Mucosa of descending colon (tissue), 3 donors: ENCODE data around the gene WRNIP1. TPM values are rescaled to one million over a fixed set of nuclear protein-coding genes. Genes with fewer than 3 reads are reported as not detected.

ENCODE experiments used
- ATAC-seq: fragments of 200-7000 bp; cut with Tn5 transposase; one replicate; pipeline ENCODE4 v1.9.1; 2020; ENCODE audit warnings: mild to moderate bottlenecking, moderate library complexity
- DNase-seq, 3 donors: peaks; one replicate each; pipeline ENCODE4 v3.0.0-alpha.2; 2020
- H3K36me3 ChIP-seq: fragments of 200-600 bp; one replicate; pipeline ENCODE4 v1.8.0; 2021; ENCODE audit warnings: low read depth, mild to moderate bottlenecking
- H3K4me1 ChIP-seq: fragments of 200-600 bp; one replicate; pipeline ENCODE4 v1.8.0; 2021; ENCODE audit warnings: low read depth, mild to moderate bottlenecking
- H3K4me3 ChIP-seq: fragments of 200-600 bp; one replicate; pipeline ENCODE4 v1.8.0; 2021; ENCODE audit warnings: mild to moderate bottlenecking
- H3K9me3 ChIP-seq: fragments of 200-600 bp; one replicate; pipeline ENCODE4 v1.8.0; 2021; ENCODE audit warnings: mild to moderate bottlenecking
- intact Hi-C, 2 donors: fragments of 100-400 bp; cut with DNase I in 1 of 2; cut with micrococcal nuclease in 1 of 2; formaldehyde crosslinking; loops; one replicate each; pipeline versions ENCODE4 v1.11.0 to v1.11.1; 2022; cut with DNase I, micrococcal nuclease
- total RNA-seq, 3 donors: library from RNA; stranded (reverse); fragmentation: NEBNext Ultra II Directional in 2 of 3; extraction: Animal tissue kit (Norgen Biotek cat#: 25700) in 2 of 3; gene quantifications; one replicate each; pipeline versions ENCODE4 v1.2.1 to v1.2.4, GENCODE V29; 2021 to 2023
- TF ChIP-seq, protein P1 (sequence below): fragments of 200-600 bp; IDR thresholded peaks from one replicate; pipeline ENCODE4 v1.8.0; 2022; ENCODE audit warnings: antibody characterized with exemption, mild to moderate bottlenecking
- donor health status: DM: no; HTN: no; CAD: no; lungs with moderate emphysema.
- donor health status: DM: no; HTN: no; CAD: no.
- donor health status: DM: no; HTN: yes; CAD: no.

WRNIP1 gene
- total RNA-seq, 3 donors from 2014 or later: 39.0 to 41.1 (median 39.7) TPM

DNA sequence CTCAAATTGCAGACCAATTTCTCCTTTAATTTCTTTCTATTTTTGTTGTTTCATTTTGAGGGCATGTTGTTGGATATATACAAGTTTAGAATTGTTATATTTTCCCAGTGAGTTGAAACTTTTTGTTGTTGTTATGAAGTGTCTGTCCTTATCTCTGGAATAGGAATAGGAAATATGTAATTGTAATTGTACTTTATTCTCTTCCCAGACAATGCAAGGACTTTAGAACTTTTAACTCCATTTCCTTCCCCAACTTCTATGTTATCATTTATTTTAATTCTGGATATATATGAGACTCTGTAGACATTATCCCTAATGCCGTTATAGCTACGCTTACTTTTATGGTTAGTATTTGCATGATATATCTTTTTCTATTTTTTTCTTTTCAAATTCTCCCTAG lies 64.1 kb downstream of the WRNIP1 start:
- ATAC-seq: no peak
- intact Hi-C loops: no loop called here
- Histone ChIP-seq H3K9me3 (no peaks in the 10 kb centered on the region), H3K36me3 (no peaks in the 10 kb centered on the region), H3K4me1 (peaks cover 7% of the 10 kb centered on the region), H3K4me3 (no peak overlapping the region)
- TF ChIP-seq, protein P1, sequence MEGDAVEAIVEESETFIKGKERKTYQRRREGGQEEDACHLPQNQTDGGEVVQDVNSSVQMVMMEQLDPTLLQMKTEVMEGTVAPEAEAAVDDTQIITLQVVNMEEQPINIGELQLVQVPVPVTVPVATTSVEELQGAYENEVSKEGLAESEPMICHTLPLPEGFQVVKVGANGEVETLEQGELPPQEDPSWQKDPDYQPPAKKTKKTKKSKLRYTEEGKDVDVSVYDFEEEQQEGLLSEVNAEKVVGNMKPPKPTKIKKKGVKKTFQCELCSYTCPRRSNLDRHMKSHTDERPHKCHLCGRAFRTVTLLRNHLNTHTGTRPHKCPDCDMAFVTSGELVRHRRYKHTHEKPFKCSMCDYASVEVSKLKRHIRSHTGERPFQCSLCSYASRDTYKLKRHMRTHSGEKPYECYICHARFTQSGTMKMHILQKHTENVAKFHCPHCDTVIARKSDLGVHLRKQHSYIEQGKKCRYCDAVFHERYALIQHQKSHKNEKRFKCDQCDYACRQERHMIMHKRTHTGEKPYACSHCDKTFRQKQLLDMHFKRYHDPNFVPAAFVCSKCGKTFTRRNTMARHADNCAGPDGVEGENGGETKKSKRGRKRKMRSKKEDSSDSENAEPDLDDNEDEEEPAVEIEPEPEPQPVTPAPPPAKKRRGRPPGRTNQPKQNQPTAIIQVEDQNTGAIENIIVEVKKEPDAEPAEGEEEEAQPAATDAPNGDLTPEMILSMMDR: no peak
- DNase-seq: no peak

DNA sequence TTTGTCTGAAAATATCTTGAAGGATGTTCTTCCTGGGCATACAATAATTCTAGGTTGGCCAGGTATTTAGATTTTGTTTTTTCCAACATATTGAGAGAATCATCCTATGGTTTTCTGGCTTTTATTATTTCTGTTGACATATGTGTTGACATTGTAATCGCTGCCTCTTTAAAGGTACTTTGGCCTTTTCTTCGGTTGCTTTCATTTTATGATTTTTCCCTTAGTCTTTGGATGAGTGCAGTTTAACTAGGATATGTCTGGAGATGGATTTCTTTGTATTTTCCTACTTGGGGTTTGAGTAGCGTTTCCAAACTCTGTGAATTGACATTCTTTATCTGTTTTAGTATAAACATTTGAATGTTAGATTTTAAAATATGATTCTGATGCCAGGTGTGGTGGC lies 65.0 kb downstream of the WRNIP1 start:
- no peaks in the 10 kb centered on the region for H3K36me3 ChIP-seq
- no peaks in the 10 kb centered on the region for H3K9me3 ChIP-seq
- H3K4me3 ChIP-seq: no peak overlapping the region
- intact Hi-C loops: no loop called here
- TF ChIP-seq, protein P1: no peak
- H3K4me1 ChIP-seq: peaks cover 7% of the 10 kb centered on the region
- ATAC-seq: peak; percentile 54
- DNase-seq: no peak

DNA sequence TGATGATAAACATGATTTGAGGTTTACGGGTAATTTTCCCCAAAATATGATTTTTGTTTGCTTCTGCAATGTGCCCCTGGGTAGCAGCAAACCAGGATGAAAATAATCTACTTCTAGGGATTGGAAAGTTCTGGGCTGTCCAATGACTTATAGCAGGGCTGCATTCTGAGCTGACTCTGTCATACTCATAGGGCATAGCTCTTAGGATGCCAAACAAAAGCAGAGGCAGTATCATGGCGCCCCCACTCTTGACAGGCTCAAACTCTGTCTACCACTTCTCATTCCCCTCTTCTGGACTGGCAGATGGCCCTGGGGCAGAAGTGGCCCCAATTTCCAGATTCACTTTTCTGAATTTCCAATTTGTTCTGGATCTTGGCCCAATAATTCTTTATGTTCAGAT lies 66.2 kb downstream of the WRNIP1 start:
- H3K9me3 ChIP-seq: no peaks in the 10 kb centered on the region
- H3K4me1 ChIP-seq: peaks cover 7% of the 10 kb centered on the region
- H3K4me3 ChIP-seq: no peak overlapping the region
- intact Hi-C loops: no loop called here
- TF ChIP-seq, protein P1: no peak
- DNase-seq: no peak
- peak; percentile 57 for ATAC-seq
- no peaks in the 10 kb centered on the region for H3K36me3 ChIP-seq

DNA sequence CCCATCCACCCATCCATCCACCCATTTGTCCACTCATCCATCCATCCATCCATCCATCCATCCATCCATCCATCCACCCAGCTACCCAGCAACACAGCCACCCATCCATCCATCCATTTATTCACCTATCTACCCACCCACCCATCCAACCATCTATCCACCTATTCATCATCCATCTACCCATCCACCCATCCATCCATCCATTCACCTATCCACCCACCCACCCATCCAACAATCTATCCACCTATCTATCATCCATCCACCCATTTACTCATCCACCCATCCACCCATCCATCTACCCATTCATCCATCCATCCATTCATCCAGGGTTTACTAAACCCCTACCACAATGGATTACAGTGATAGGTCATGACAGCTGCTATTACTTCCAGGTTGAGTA lies 69.1 kb downstream of the WRNIP1 start:
- Histone ChIP-seq H3K36me3 (no peaks in the 10 kb centered on the region), H3K9me3 (no peaks in the 10 kb centered on the region), H3K4me1 (peaks cover 11% of the 10 kb centered on the region), H3K4me3 (no peak overlapping the region)
- ATAC-seq (no peak), DNase-seq (no peak)
- TF ChIP-seq, protein P1: no peak
- intact Hi-C loops: no loop called here

Other genes starting within 250 kb of the WRNIP1 start
- under 1 TPM; 0.41 to 0.82 (median 0.43) TPM for gene MYLK4, start 14.5 kb upstream of the WRNIP1 start, total RNA-seq
- 100 to 1,000 TPM in 2 of 3 donors, 10 to 100 TPM in 1; 66.7 to 187 (median 132) TPM for gene SERPINB1, start 76.5 kb downstream of the WRNIP1 start, total RNA-seq
- 1 to 10 TPM; 3.7 to 6.4 (median 4.2) TPM for gene SERPINB9, start 137.9 kb downstream of the WRNIP1 start, total RNA-seq
- gene SERPINB6, start 206.2 kb downstream of the WRNIP1 start, total RNA-seq: 100 to 1,000 TPM; 134 to 147 (median 142) TPM
- 10 to 100 TPM; 13.4 to 24.1 (median 23.2) TPM for gene NQO2, start 234.5 kb downstream of the WRNIP1 start, total RNA-seq